IMR-90 (cell line): Measurements from ENCODE around the gene HLA-A. TPM values are rescaled to one million over a fixed set of nuclear protein-coding genes. Genes with fewer than 3 reads are reported as not detected.
A peak's percentile ranks its signal among the peaks of the same experiment; 100 is the strongest.

Experiments
- ATAC-seq: fragments of 200-7000 bp; cut with Tn5 transposase; 2 replicates; pipeline ENCODE4 v1.9.1; 2020; ENCODE audit warnings: low read depth, mild to moderate bottlenecking, moderate library complexity
- BruUV-seq: library from RNA; stranded (reverse); fragments of 400-500 nt; replicated peaks from 2 replicates; lab custom pipeline; 2021; lab: Mats Ljungman, UMichigan
- CTCF ChIA-PET: fragments of 300-600 bp; formaldehyde crosslinking; extraction: SDS; loops from one replicate; lab custom pipeline; 2021; ENCODE audit warnings: antibody characterized with exemption; lab: Yijun Ruan, JAX
- POLR2A ChIA-PET: fragments of 300-600 bp; sonication (Branson Sonifier 250); formaldehyde crosslinking; loops from one replicate; lab custom pipeline; 2022; ENCODE audit warnings: antibody characterized with exemption; ENCODE audit not compliant: unreplicated experiment; lab: Charles Lee
- DNase-seq: peaks from one replicate; pipeline ENCODE4 v3.0.0; 2013
- H2AFZ ChIP-seq: replicated peaks from 2 replicates; pipeline ENCODE3; 2013; ENCODE audit warnings: low read length, mild to moderate bottlenecking; ENCODE audit not compliant: poor library complexity
- H2AK5ac ChIP-seq: 2 replicates; pipeline ENCODE4 v1.6.1; 2013; ENCODE audit warnings: low read depth, low read length, inconsistent platforms
- H2AK9ac ChIP-seq: replicated peaks from 2 replicates; pipeline ENCODE3; 2013; ENCODE audit warnings: mild to moderate bottlenecking, low read depth, low read length, moderate library complexity; ENCODE audit not compliant: poor library complexity
- H2BK120ac ChIP-seq: 2 replicates; pipeline ENCODE4 v1.6.1; 2013; ENCODE audit warnings: low read depth, low read length, inconsistent platforms
- H2BK15ac ChIP-seq: 3 replicates; pipeline ENCODE4 v1.6.1; 2013; ENCODE audit warnings: low read depth, low read length, inconsistent platforms
- H2BK20ac ChIP-seq: 2 replicates; pipeline ENCODE4 v1.6.1; 2013; ENCODE audit warnings: low read depth, mild to moderate bottlenecking, inconsistent platforms, low read length, moderate library complexity
- H2BK5ac ChIP-seq: 2 replicates; pipeline ENCODE4 v1.6.1; 2013; ENCODE audit warnings: mild to moderate bottlenecking, low read depth, low read length, inconsistent platforms; ENCODE audit not compliant: poor library complexity, severe bottlenecking
- H3K14ac ChIP-seq: replicated peaks from 2 replicates; pipeline ENCODE4 v1.6.1; 2013; ENCODE audit warnings: low read depth, low read length, inconsistent platforms
- H3K18ac ChIP-seq: 2 replicates; pipeline ENCODE4 v1.6.1; 2013; ENCODE audit warnings: low read depth, low read length, control low read depth
- H3K23ac ChIP-seq: 2 replicates; pipeline ENCODE4 v1.6.1; 2013; ENCODE audit warnings: low read depth, low read length, inconsistent platforms
- H3K27ac ChIP-seq: 2 replicates; pipeline ENCODE4 v1.5.1; 2013; ENCODE audit warnings: mild to moderate bottlenecking, control low read depth, low read length; ENCODE audit not compliant: insufficient read depth
- H3K27me3 ChIP-seq: 2 replicates; pipeline ENCODE4 v1.6.1; 2013; ENCODE audit warnings: low read length; ENCODE audit not compliant: control insufficient read depth, insufficient read depth
- H3K36me3 ChIP-seq: 2 replicates; pipeline ENCODE4 v1.6.1; 2013; ENCODE audit warnings: low read length, mixed read lengths; ENCODE audit not compliant: control insufficient read depth, insufficient read depth
- H3K4ac ChIP-seq: 2 replicates; pipeline ENCODE4 v1.6.1; 2013; ENCODE audit warnings: low read depth, low read length, inconsistent platforms
- H3K4me1 ChIP-seq: 2 replicates; pipeline ENCODE4 v1.6.1; 2013; ENCODE audit warnings: low read length, mixed read lengths; ENCODE audit not compliant: control insufficient read depth, insufficient read depth
- H3K4me2 ChIP-seq: 2 replicates; pipeline ENCODE4 v1.6.1; 2013; ENCODE audit warnings: low read depth, mild to moderate bottlenecking, control low read depth, low read length, moderate library complexity
- H3K4me3 ChIP-seq: 2 replicates; pipeline ENCODE4 v1.5.1; 2013; ENCODE audit warnings: low read depth, mild to moderate bottlenecking, control low read depth, low read length, moderate library complexity; ENCODE audit not compliant: insufficient read depth
- H3K56ac ChIP-seq: 2 replicates; pipeline ENCODE4 v1.6.1; 2013; ENCODE audit warnings: low read length, inconsistent platforms; ENCODE audit not compliant: insufficient read depth; ENCODE audit errors: extremely low read depth
- H3K79me1 ChIP-seq, 2 experiments: 2 replicates each; pipeline ENCODE4 v1.6.1; 2013; ENCODE audit warnings: low read length in 2 of 2, inconsistent platforms in 1 of 2, low read depth in 1 of 2
- H3K9ac ChIP-seq: 2 replicates; pipeline ENCODE4 v1.6.1; 2013; ENCODE audit warnings: low read depth, low read length, control low read depth
- H3K9me1 ChIP-seq: 2 replicates; pipeline ENCODE4 v1.6.1; 2013; ENCODE audit warnings: low read length, inconsistent platforms; ENCODE audit not compliant: insufficient read depth
- H3K9me3 ChIP-seq: 2 replicates; pipeline ENCODE4 v1.6.1; 2013; ENCODE audit warnings: low read length; ENCODE audit not compliant: control insufficient read depth, insufficient read depth
- H4K20me1 ChIP-seq: 2 replicates; pipeline ENCODE4 v1.6.1; 2013; ENCODE audit warnings: low read length, inconsistent platforms; ENCODE audit not compliant: insufficient read depth
- H4K5ac ChIP-seq: 2 replicates; pipeline ENCODE4 v1.6.1; 2013; ENCODE audit warnings: mild to moderate bottlenecking, low read depth, low read length, control low read depth
- H4K8ac ChIP-seq, 2 experiments: 2 replicates each; pipeline ENCODE4 v1.6.1; 2013; ENCODE audit warnings: low read depth in 2 of 2, low read length in 2 of 2, control low read depth in 1 of 2, inconsistent platforms in 1 of 2
- H4K91ac ChIP-seq: 2 replicates; pipeline ENCODE4 v1.6.1; 2013; ENCODE audit warnings: low read depth, low read length, inconsistent platforms; ENCODE audit not compliant: insufficient read depth
- CHD1 ChIP-seq: IDR thresholded peaks from 2 replicates; pipeline ENCODE4 v1.6.1; 2012; ENCODE audit warnings: low read depth, low read length, improper control_type of control experiment
- CTCF ChIP-seq: conservative IDR thresholded peaks from 2 replicates; pipeline ENCODE4 v1.5.1; 2012; ENCODE audit warnings: mild to moderate bottlenecking, low read depth, low read length, improper control_type of control experiment
- MAZ ChIP-seq: IDR thresholded peaks from 2 replicates; pipeline ENCODE4 v1.6.1; 2012; ENCODE audit warnings: low read depth, mild to moderate bottlenecking, low read length, improper control_type of control experiment, moderate library complexity, borderline replicate concordance
- MXI1 ChIP-seq: IDR thresholded peaks from 2 replicates; pipeline ENCODE4 v1.6.1; 2012; ENCODE audit warnings: low read depth, mild to moderate bottlenecking, low read length, moderate library complexity, borderline replicate concordance
- POLR2A ChIP-seq: IDR thresholded peaks from 2 replicates; pipeline ENCODE4 v1.6.1; 2012; ENCODE audit warnings: mild to moderate bottlenecking, low read depth, low read length
- RAD21 ChIP-seq: IDR thresholded peaks from 2 replicates; pipeline ENCODE4 v1.6.1; 2012; ENCODE audit warnings: low read length, improper control_type of control experiment
- RFX5 ChIP-seq: IDR thresholded peaks from 2 replicates; pipeline ENCODE4 v1.8.0; 2012; ENCODE audit warnings: low read depth, mild to moderate bottlenecking, low read length, moderate library complexity
- USF2 ChIP-seq: fragments of 150-350 bp; IDR thresholded peaks from 2 replicates; pipeline ENCODE4 v1.6.1; 2017; ENCODE audit warnings: mild to moderate bottlenecking, antibody characterized with exemption, low read length, low read depth
- WGBS, 2 experiments: methylation state at CpG; one replicate each; pipeline versions ENCODE4 v1.1.5 to v1.1.7; 2013; ENCODE audit warnings: missing lambda C conversion rate in 2 of 2; ENCODE audit not compliant: insufficient read length in 1 of 2; ENCODE audit errors: extremely low coverage in 2 of 2; 5-methylcytosine and 5-hydroxymethylcytosine counted together
- dilution Hi-C: fragments of 300-500 bp; cut with HindIII; formaldehyde crosslinking; loops from one replicate; pipeline ENCODE4 v1.14.3; 2018; ENCODE audit warnings: low sequenced_read_pairs; ENCODE audit not compliant: unreplicated experiment
- in situ Hi-C: fragments of 300-500 bp; cut with MboI; formaldehyde crosslinking; loops from 3 replicates; pipeline ENCODE4 v1.14.3; 2019; ENCODE audit warnings: low sequenced_read_pairs, inconsistent platforms, mixed read lengths
- intact Hi-C: fragments of 100-400 bp; cut with micrococcal nuclease; formaldehyde crosslinking; loops from 2 replicates; pipeline ENCODE4 v1.10.0; 2022
- polyA plus RNA-seq, 3 experiments: library from polyadenylated mRNA; depleted of rRNA; stranded (reverse); fragments of >200 nt; gene quantifications; 2 replicates each; pipeline ENCODE4 v1.2.3, GENCODE V29; 2012; ENCODE audit warnings: low replicate concordance in 1 of 3
- total RNA-seq: library from RNA; depleted of rRNA; stranded (reverse); fragments of >200 nt; gene quantifications from 2 replicates; pipeline ENCODE4 v1.2.3, GENCODE V29; 2012

The HLA-A gene
- total and polyA plus RNA-seq, 2 of the 4 experiments (the other 2 are of a cell fraction), result 94.5 to 218 TPM

- TF ChIP-seq CTCF, result no peak
These were observed 5.0 kb downstream of the HLA-A start (continued) for GRCh38 chr6:29947077-29947980.

GRCh38 chr6:29948277-29948676 lies 5.9 kb downstream of the HLA-A start:
- Histone ChIP-seq H3K9me3 (no peaks in the 10 kb centered on the region), H3K4ac (no peak overlapping the region), H3K18ac (no peak overlapping the region), H2BK5ac (no peak overlapping the region), H2AFZ (peak overlapping the region; percentile 61), H3K27ac (no peak overlapping the region), H2AK5ac (no peak overlapping the region), H4K5ac (no peak overlapping the region), H3K4me3 (no peak overlapping the region), H2AK9ac (no peak overlapping the region), H3K14ac (no peak overlapping the region), H4K20me1 (peaks cover 4% of the 10 kb centered on the region; the same call in 1 of the 2 replicates), H3K27me3 (no peaks in the 10 kb centered on the region), H4K8ac (no peak overlapping the region), H4K91ac (no peak overlapping the region), H3K23ac (no peak overlapping the region), H3K4me2 (no peak overlapping the region), H3K9me1 (no peaks in the 10 kb centered on the region), H3K56ac (no peak overlapping the region), H2BK15ac (no peak overlapping the region), H2BK120ac (no peak overlapping the region), H3K36me3 (peaks cover 22% of the 10 kb centered on the region), H3K4me1 (peaks cover 4% of the 10 kb centered on the region), H3K79me1 (peaks cover 4 to 5% of the 10 kb centered on the region in 2 experiments; a peak in 3 of 4 replicates), H3K9ac (no peak overlapping the region), H2BK20ac (no peak overlapping the region)
- in situ Hi-C loops, result no loop called here
- DNase-seq, result no peak
- intact Hi-C loops, result no loop called here
- no peak for ATAC-seq
- no TSS peak for BruUV-seq
- POLR2A ChIA-PET, result no interaction called here
- WGBS, 2 experiments, result 100% methylated on average over 2 of the region's 2 CpGs; no CpG with 5 or more reads in 1 of the 2 experiments
- dilution Hi-C loops, result no loop called here
- CTCF ChIA-PET, result no interaction called here
- TF ChIP-seq POLR2A (no peak), CHD1 (no peak), CTCF (no peak), MAZ (no peak), MXI1 (no peak), RFX5 (no peak), RAD21 (no peak), USF2 (no peak)
